ENCODE data around the gene SMURF1.
"Not testable (repeated sequence)": the region's sequence is repeated elsewhere in the genome, so short reads cannot be mapped to it uniquely, and the experiment has no call there.

DNA sequence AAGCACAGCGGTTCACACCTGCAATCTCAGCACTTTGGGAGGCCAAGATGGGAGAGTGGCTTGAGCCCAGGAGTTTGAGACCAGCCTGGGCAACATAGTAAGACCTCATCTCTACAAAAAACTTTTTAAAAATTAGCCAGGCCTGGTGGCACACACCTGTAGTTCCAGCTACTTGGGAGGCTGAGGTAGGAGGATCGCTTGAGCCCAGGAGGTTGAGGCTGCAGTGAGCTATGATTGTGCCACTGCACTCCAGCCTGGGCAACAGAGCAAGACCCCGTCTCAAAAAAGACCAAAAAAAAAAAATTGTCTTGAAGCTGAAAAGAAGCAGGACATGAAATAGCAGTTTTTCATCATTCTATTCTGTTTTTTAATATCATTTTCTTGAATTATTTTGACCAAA, 99.0 kb downstream of the SMURF1 start:
- TF ChIP-seq, protein P1, sequence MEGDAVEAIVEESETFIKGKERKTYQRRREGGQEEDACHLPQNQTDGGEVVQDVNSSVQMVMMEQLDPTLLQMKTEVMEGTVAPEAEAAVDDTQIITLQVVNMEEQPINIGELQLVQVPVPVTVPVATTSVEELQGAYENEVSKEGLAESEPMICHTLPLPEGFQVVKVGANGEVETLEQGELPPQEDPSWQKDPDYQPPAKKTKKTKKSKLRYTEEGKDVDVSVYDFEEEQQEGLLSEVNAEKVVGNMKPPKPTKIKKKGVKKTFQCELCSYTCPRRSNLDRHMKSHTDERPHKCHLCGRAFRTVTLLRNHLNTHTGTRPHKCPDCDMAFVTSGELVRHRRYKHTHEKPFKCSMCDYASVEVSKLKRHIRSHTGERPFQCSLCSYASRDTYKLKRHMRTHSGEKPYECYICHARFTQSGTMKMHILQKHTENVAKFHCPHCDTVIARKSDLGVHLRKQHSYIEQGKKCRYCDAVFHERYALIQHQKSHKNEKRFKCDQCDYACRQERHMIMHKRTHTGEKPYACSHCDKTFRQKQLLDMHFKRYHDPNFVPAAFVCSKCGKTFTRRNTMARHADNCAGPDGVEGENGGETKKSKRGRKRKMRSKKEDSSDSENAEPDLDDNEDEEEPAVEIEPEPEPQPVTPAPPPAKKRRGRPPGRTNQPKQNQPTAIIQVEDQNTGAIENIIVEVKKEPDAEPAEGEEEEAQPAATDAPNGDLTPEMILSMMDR (IDR thresholded peaks at IDR 0.05; ENCODE audit: poor library complexity, severe bottlenecking), result not testable (repeated sequence)
- TF ChIP-seq EP300 (conservative IDR thresholded peaks at IDR 0.05; ENCODE audit: poor library complexity, severe bottlenecking); EZH2 (IDR thresholded peaks at IDR 0.05; ENCODE audit: borderline replicate concordance, insufficient read depth, low read length, poor library complexity, severe bottlenecking); POLR2AphosphoS5 (IDR thresholded peaks at IDR 0.05): not testable (repeated sequence)
